ENCODE measurements around the gene NHLH1. TPM values are rescaled to one million over a fixed set of nuclear protein-coding genes. Genes with fewer than 3 reads are reported as not detected.

Gene NHLH1
- total RNA-seq, 6 donors from 2014 or later, result 0.20 to 1.0 (median 0.33) TPM; not detected in 3

- 72 to 80% methylated on average over 1 of the region's 1 CpG for WGBS, 2 donors
- Histone ChIP-seq H3K9me3 (no peaks in the 10 kb centered on the region), H3K27ac (no peak overlapping the region), H3K4me3 (no peak overlapping the region), H3K4me1 (no peaks in the 10 kb centered on the region), H3K27me3 (no peaks in the 10 kb centered on the region), H3K36me3 (no peaks in the 10 kb centered on the region)
- DNase-seq (no peak), ATAC-seq (ENCODE audit: low FRiP score in 2 of 2) (no peak)
- TF ChIP-seq CTCF (IDR thresholded peaks at IDR 0.05) (no peak), POLR2AphosphoS5 (IDR thresholded peaks at IDR 0.05) (no peak), POLR2A (IDR thresholded peaks at IDR 0.05) (no peak), EP300 (IDR thresholded peaks at IDR 0.05) (no peak)
These were observed 2.2 kb downstream of the NHLH1 start for GRCh38 chr1:160369087-160369486.

GRCh38 chr1:160370561-160371345, 3.9 kb downstream of the NHLH1 start:
- ATAC-seq (ENCODE audit: low FRiP score in 2 of 2) (no peak), DNase-seq (peak in 1 of 2 donors; percentile 78)
- Histone ChIP-seq H3K4me1 (peaks cover 0 to 8% (median 2%) of the 10 kb centered on the region in 4 donors), H3K27me3 (no peaks in the 10 kb centered on the region), H3K27ac (no peak overlapping the region), H3K9me3 (no peaks in the 10 kb centered on the region), H3K36me3 (no peaks in the 10 kb centered on the region), H3K4me3 (no peak overlapping the region)
- 81 to 88% methylated on average over 29 to 34 of the region's 42 CpGs for WGBS, 2 donors
- TF ChIP-seq POLR2AphosphoS5 (IDR thresholded peaks at IDR 0.05) (no peak), CTCF (IDR thresholded peaks at IDR 0.05) (no peak), EP300 (IDR thresholded peaks at IDR 0.05) (no peak), POLR2A (IDR thresholded peaks at IDR 0.05) (no peak)

GRCh38 chr1:160371346-160371631, 4.4 kb downstream of the NHLH1 start:
- H3K9me3 ChIP-seq, result no peaks in the 10 kb centered on the region
- H3K4me1 ChIP-seq, result peaks cover 4 to 14% (median 7%) of the 10 kb centered on the region in 4 donors
- no peaks in the 10 kb centered on the region for H3K36me3 ChIP-seq
- no peak for TF ChIP-seq POLR2A (IDR thresholded peaks at IDR 0.05)
- TF ChIP-seq EP300 (IDR thresholded peaks at IDR 0.05), result no peak
- TF ChIP-seq CTCF (IDR thresholded peaks at IDR 0.05), result no peak
- no peak for TF ChIP-seq POLR2AphosphoS5 (IDR thresholded peaks at IDR 0.05)
- H3K27me3 ChIP-seq, result no peaks in the 10 kb centered on the region
- DNase-seq (no peak), ATAC-seq (ENCODE audit: low FRiP score in 2 of 2) (no peak)
- no peak overlapping the region for H3K4me3 ChIP-seq
- H3K27ac ChIP-seq, result no peak overlapping the region

- no peak for ATAC-seq (ENCODE audit: low FRiP score in 2 of 2)
- Histone ChIP-seq H3K27me3 (no peaks in the 10 kb centered on the region), H3K4me1 (peaks cover 9 to 15% (median 9%) of the 10 kb centered on the region in 4 donors), H3K27ac (no peak overlapping the region), H3K4me3 (no peak overlapping the region), H3K36me3 (no peaks in the 10 kb centered on the region), H3K9me3 (no peaks in the 10 kb centered on the region)
- no peak for DNase-seq
- 70% methylated on average over 4 of the region's 4 CpGs for WGBS, 2 donors
- TF ChIP-seq POLR2A (IDR thresholded peaks at IDR 0.05) (no peak), POLR2AphosphoS5 (IDR thresholded peaks at IDR 0.05) (no peak), CTCF (IDR thresholded peaks at IDR 0.05) (no peak), EP300 (IDR thresholded peaks at IDR 0.05) (no peak)
These were observed 4.9 kb downstream of the NHLH1 start for GRCh38 chr1:160371756-160372155.

GRCh38 chr1:160373696-160374095, 6.8 kb downstream of the NHLH1 start:
- Histone ChIP-seq H3K27ac (no peak overlapping the region), H3K36me3 (no peaks in the 10 kb centered on the region), H3K4me3 (no peak overlapping the region), H3K4me1 (peaks cover 9 to 15% (median 10%) of the 10 kb centered on the region in 4 donors), H3K9me3 (no peaks in the 10 kb centered on the region), H3K27me3 (no peaks in the 10 kb centered on the region)
- WGBS, 2 donors, result 74 to 84% methylated on average over 4 of the region's 4 CpGs
- DNase-seq, result no peak
- TF ChIP-seq POLR2A (IDR thresholded peaks at IDR 0.05), result no peak
- TF ChIP-seq EP300 (IDR thresholded peaks at IDR 0.05), result no peak
- no peak for TF ChIP-seq CTCF (IDR thresholded peaks at IDR 0.05)
- no peak for TF ChIP-seq POLR2AphosphoS5 (IDR thresholded peaks at IDR 0.05)
- ATAC-seq (ENCODE audit: low FRiP score in 2 of 2), result no peak
